MV-4-11 (cell line): ENCODE measurements around the gene KCNE3.

Source experiments
- DNase-seq: peaks from one replicate; lab custom pipeline; 2025; lab: John Stamatoyannopoulos, UW

KCNE3 gene

GRCh38 chr11:74471668-74472429 lies 4.5 kb upstream of the KCNE3 start:
- no peak for DNase-seq

- DNase-seq = no peak
Observed at GRCh38 chr11:74471037-74471436, 3.7 kb upstream of the KCNE3 start.

DNA sequence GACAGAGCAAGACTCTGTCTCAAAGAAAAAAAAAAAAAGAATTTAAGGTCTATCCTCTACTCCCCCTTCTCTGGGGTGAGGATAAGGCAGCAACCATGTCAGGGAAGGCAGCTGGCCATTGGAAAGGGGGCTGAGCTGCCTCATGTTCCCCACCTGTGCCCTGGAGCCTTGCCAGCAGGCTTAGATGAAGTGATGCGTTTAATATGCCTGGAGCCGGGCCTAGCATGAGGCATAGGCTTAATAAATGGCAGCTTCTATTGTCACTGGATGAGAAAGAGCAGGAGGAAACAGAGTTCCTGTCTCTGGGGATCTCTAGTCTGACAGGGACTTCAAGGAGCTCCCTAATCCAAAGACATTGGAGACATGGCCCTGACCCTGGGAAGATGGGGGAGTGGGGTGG lies 3.2 kb upstream of the KCNE3 start:
- no peak for DNase-seq

DNA sequence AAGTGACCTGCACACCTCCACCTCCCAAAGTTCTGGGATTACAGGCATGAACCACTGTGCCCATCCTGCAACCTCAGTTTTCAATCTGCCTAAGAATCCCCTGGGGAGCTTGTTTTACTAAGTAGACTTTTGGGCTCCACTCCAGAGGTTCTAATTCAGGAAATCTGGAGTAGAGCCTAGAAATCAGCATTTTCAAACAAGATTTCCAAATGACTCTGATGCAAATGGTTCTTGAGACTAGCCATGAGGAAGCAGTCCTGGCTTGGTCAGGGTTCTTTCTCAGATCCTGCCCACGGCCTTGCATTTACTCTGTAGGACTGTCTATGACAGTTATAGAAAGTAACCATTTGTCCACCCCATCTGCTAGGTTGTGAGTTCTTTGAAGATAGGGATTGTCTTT lies 1.6 kb upstream of the KCNE3 start:
- DNase-seq = no peak

- no peak for DNase-seq
Observed at GRCh38 chr11:74468521-74468920, 1.2 kb upstream of the KCNE3 start.

GRCh38 chr11:74468058-74468457 lies 709 bp upstream of the KCNE3 start:
- DNase-seq = no peak

DNA sequence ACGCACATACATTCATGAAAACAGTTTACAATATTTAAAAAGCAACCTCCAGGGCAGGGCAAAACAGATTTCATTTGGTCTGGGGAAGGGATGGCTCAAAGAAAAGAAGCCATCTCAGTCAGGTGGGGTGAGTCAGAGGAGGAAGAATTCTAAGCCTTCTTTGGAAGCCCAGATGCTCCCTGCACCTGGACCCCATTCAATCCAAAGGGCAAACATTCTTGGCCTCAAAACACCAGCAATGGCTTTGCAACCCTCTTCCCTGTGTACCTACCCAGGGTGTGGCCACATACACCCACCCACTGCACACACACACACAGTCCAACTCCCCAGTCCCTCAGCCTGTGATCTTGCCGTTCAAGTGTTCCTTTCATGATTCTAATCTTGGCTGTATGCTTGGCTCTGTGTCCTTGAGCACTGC lies 2.0 kb downstream of the KCNE3 start:
- DNase-seq = no peak

DNA sequence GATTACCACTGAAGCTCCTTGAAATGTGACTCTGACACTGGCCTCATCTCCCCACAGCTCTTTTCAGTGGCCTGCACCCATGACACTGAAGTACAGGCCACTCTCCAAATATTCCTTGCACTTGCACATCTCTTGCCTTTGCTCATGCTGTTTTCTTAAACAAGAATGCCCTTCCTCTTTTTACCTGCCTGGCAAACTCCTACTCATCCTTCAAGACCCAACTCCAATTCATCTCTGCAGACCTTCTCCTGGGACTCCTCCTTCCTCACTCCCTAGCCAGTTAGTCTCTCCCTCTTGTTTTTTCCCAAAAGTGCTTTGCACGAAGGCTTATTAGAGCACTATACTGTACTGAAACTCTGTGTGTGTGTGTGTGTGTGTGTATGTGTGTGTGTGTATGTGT lies 2.6 kb downstream of the KCNE3 start:
- DNase-seq = no peak

- no peak for DNase-seq
Observed at GRCh38 chr11:74463216-74463615, 4.1 kb downstream of the KCNE3 start.

- peak; percentile 50 for DNase-seq
Observed at GRCh38 chr11:74462631-74463030, 4.7 kb downstream of the KCNE3 start.

DNA sequence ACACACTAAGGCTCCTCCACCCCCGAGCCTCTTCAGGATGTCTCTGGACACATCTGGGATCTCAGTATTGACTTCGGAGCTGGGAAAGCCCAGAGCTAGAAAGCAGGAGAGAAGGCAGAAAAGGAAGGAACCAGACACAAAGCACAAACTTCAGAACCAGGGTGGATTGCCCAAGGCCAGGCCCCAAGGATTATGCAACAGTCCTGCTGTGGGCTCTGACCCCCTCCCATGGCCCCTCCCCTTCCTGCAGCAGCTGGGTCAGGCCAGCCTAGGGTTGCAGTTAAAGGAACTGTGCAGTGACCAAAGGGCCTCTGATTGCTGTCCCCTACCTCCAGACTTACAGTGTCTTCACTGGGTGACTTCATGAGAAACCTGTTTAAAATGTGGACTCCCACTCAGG lies 5.3 kb downstream of the KCNE3 start:
- peak; percentile 90 for DNase-seq

DNA sequence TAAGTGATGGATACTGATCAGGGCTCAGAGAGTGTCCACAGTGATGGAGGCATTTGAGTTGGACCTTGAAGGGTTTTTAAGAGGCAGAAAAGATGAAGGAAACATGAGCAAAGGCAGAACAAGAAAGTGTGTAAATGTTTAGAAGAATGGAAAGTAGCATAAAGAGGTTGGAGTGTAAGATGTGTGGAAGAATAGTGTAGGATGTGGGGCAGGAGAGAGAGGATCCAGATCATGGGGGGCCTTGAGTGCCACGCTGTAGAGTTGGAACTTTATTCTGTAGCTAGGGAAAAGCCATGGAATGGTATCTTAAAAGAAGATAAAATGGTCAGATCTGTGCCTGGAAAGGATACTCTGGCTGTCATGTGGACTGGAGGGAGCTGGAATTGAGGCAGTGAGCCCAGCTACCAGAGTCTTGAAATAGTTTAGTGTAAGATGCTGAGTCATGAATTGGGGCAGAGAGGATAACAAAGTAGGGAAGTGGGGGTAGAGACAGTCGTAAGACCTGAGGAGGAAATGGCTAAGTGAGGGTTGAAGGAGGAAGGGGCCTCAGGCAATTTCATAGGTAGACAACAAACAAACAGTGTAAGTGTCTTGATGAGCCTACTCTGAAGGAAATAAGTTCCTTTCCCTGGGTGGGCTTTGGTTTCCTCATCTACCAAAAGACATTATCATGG lies 6.7 kb downstream of the KCNE3 start:
- DNase-seq = peak; percentile 79

- no peak for DNase-seq
Observed at GRCh38 chr11:74460065-74460464, 7.3 kb downstream of the KCNE3 start.

DNA sequence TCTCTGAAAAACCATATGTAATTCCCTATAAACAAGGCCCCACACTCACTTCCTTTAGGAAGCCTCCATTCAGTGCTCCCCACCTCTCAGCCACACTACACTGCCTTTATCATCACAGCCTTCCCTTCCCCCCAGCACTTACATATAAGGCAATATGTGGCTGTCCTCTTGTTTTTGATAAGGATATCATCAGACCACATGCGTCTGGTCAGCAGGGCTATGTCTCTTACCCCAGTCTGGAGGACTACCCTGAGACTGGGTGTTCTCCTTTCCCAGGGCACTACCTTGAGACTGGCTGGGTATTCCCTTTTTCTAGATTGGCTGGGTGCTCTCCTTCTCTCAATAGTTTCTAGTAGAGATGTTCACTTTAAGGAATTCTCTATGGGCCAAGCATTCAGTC lies 7.8 kb downstream of the KCNE3 start:
- DNase-seq = no peak

DNA sequence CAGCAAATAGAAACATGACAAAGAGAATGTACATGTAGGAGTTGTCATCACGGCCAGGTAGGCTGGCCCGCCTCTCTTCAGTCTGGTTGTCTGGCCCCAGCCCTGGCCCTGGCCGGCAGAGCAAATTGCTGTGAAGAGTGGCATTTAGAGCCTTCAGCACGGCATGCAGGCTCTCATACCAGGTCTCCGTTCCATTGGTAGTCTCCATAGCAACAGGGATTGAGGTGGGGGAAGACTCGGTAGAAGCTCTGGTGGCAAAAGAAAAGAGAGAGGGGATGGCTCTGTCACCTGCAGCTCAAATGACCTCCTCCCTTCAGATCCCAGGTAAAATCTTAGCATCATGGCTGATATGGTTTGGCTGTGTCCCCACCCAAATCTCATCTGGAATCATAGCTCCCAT lies 10.0 kb downstream of the KCNE3 start:
- no peak for DNase-seq

DNA sequence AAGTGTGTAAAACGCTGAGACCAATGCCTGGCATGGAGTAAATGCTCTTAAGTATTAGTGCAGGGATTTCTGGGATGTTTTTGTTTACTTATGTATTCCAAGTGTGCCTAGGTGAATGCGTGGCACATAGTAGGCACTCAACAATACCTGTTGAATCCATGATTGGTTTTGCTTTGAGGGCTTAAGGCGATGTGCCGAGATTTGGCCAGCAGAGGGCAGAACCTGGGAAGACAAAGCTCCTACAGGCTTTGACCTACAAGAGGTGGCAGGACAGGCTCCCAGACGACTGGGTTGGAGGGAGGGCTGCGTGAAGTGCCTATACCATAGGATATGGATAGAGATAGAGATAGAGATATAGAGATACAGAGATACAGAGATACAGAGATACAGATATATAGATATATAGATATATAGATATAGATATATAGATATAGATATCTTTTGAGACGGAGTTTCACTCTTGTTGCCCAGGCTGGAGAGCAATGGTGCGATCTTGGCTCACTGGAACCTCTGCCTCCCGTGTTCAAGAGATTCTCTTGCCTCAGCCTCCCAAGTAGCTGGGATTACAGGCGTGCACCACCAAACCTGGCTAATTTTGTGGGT lies 13.9 kb downstream of the KCNE3 start:
- DNase-seq = peak; percentile 53

- no peak for DNase-seq
Observed at GRCh38 chr11:74452366-74452765, 15.0 kb downstream of the KCNE3 start.

DNA sequence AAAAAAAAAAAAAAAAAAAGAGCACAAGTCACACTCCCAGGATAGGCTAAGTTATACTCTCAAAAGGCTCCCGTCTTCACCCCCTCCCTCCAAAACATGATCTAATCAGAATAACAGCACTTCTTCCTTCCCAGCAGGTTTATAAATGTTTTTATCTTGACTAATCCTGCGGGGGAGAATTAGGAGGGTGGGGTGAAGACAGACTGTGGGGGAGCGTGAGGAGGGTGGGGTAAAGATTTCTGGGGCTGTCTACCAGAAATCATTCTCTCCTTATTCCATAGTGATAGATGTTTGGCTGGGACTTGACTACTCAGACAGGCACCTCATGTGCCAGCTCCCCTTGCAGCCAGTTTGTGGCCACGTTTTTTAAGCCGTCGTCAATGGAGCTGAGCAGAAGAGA lies 17.0 kb downstream of the KCNE3 start:
- no peak for DNase-seq

DNA sequence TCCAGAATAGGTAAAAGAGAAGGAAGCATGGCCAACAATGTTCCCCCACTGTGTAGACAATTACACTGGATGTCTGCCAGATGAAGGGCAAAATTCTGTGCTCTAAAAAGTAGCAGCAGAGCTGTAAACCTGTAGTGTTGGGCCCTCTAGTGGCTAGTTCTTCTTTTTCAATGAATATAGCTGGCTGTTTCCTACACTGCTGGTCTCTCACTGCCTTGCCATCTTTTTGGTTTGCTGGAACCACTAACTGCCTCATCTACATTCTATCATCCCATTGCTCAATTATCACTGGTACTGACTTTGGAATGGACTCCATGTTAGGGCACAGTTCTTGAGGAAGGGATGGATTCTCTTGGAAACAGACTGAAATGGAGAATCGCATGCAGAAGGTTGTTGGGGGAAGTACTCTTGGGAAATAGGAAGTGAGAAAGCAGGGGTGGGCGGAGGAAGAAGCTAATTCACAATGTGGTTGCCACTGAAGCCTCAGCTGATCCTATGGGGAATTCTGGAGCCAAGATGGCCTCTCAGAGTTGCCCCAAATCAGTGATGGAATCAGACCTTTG lies 17.9 kb downstream of the KCNE3 start:
- peak; percentile 84 for DNase-seq

- DNase-seq = no peak
Observed at GRCh38 chr11:74447720-74448119, 19.6 kb downstream of the KCNE3 start.

DNA sequence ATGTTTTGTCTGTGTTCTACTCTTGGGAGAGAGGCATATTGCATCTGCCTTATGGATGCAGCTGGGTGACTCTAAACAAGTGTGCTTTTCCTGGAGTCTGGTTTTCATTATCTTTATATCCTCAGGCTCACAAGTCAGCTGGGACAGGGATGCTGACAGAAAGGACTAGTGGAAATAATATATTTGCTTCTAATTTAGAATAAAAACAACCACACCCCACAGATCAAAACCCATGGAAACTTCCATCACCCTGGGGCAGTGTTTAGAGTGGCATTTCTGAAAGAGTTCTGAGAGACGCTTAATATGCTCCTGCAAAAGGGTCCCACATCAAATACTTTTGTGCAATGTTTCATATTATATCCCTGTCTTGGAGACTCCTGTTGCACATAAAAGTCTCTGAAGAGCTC lies 20.8 kb downstream of the KCNE3 start:
- no peak for DNase-seq

- DNase-seq = no peak
Observed at GRCh38 chr11:74444173-74444826, 23.0 kb downstream of the KCNE3 start.
